ENCODE data around the gene SVIL. TPM values are rescaled to one million over a fixed set of nuclear protein-coding genes. Genes with fewer than 3 reads are reported as not detected.
A peak's percentile ranks its signal among the peaks of the same experiment; 100 is the strongest.

The SVIL gene
- total and polyA plus RNA-seq, 2 of the 13 experiments (the other 11 are each of a cell fraction or from before 2014, with no cell fraction given): 3.9 to 12.1 TPM

GRCh38 chr10:29617880-29618340, 16.9 kb downstream of the SVIL start (continued):
- TF ChIP-seq SNAPC4 (CRISPR knock-in tag; IDR thresholded peaks at IDR 0.05) (no peak), TFDP2 (CRISPR knock-in tag; IDR thresholded peaks at IDR 0.05) (no peak), ZNF136 (CRISPR knock-in tag; IDR thresholded peaks at IDR 0.05; ENCODE audit: low read depth) (no peak), ZNF496 (CRISPR knock-in tag; IDR thresholded peaks at IDR 0.05; ENCODE audit: insufficient replicate concordance) (no peak), ZNF34 (CRISPR knock-in tag; IDR thresholded peaks at IDR 0.05; ENCODE audit: borderline replicate concordance) (no peak)

GRCh38 chr10:29616542-29616941, 18.2 kb downstream of the SVIL start:
- intact Hi-C loops (cut with micrococcal nuclease; ENCODE audit: unreplicated experiment) (no loop called here), in situ Hi-C loops (cut with HindIII; ENCODE audit: extremely low pct_ligation_motif_present, low pct_unique_long_range_greater_than_20kb) (no loop called here)
- no TSS peak for BruUV-seq (replicated peaks)
- no peaks in the 10 kb centered on the region for H3K9me3 ChIP-seq (ENCODE audit: low read length)
- no peaks in the 10 kb centered on the region for H3K36me3 ChIP-seq (replicated peaks in 1 of 2; ENCODE audit: control insufficient read depth in 1 of 2, insufficient read depth in 2 of 2, low read length in 2 of 2)
- peaks cover 38% of the 10 kb centered on the region for H3K4me1 ChIP-seq (ENCODE audit: insufficient read depth, low read length)
- H3K79me2 ChIP-seq (ENCODE audit: insufficient read depth, low read length): peaks cover 6% of the 10 kb centered on the region
- H3K9ac ChIP-seq (ENCODE audit: insufficient read depth, low read depth, low read length): no peak overlapping the region
- ChIA-PET POLR2A (no interaction called here), CTCF (ENCODE audit: low intra/inter-chr PET ratio, low total read pairs) (no interaction called here)
- H4K20me1 ChIP-seq (ENCODE audit: insufficient read depth, low read length): no peaks in the 10 kb centered on the region
- no peak overlapping the region for H3K4me3 ChIP-seq (replicated peaks in 1 of 3; ENCODE audit: insufficient read depth in 1 of 3, low read depth in 2 of 3, low read length in 3 of 3)
- no peak overlapping the region for H3K4me2 ChIP-seq (ENCODE audit: low read depth, low read length)
- ATAC-seq: no peak
- no peak overlapping the region for H3K27ac ChIP-seq (ENCODE audit: extremely low read length, insufficient read depth, low read length)
- TF ChIP-seq PRDM10 (CRISPR knock-in tag; IDR thresholded peaks at IDR 0.05; ENCODE audit: low read depth) (0 out of 2 replicates have a peak, but pooled peaks have one; percentile 33), ZNF609 (CRISPR knock-in tag; IDR thresholded peaks at IDR 0.05; ENCODE audit: borderline replicate concordance) (no peak)
- no peak for FAIRE-seq
- WGBS (ENCODE audit: low lambda C conversion rate): 100% methylated on average over 6 of the region's 6 CpGs
- H2AFZ ChIP-seq (ENCODE audit: low read length): no peak overlapping the region
- no peak for DNase-seq (ENCODE audit: low spot score)
- H3K27me3 ChIP-seq (ENCODE audit: control insufficient read depth in 1 of 2, insufficient read depth in 2 of 2, low read length in 2 of 2): no peaks in the 10 kb centered on the region
